Stimulated activated naive B cell treated with anti-CD40 and anti-IgM and Interleukin-4, amounts not matched to agents 10 μg/mL and 1 μg/mL and 100 μg/mL, for 72 hours (primary cell): ENCODE results near the gene CRTAC1.

ENCODE experiments used
- ATAC-seq, 2 donors: fragments of 150-1000 bp; cut with Tn5 transposase; replicated peaks; 2 replicates each; pipeline ENCODE4 v1.10.0; 2021; ENCODE audit warnings: moderate library complexity in 1 of 2
- DNase-seq: peaks from one replicate; pipeline ENCODE4 v3.0.0; 2021
- H3K27ac Mint-ChIP-seq: one replicate; pipeline ENCODE4 v1.8.0; 2022; ENCODE audit warnings: mild to moderate bottlenecking, mixed read lengths
- H3K27me3 Mint-ChIP-seq, 2 donors: one replicate each; pipeline ENCODE4 v1.8.0; 2022; ENCODE audit warnings: mixed read lengths in 2 of 2
- H3K36me3 Mint-ChIP-seq, 2 donors: one replicate each; pipeline ENCODE4 v1.8.0; 2022; ENCODE audit warnings: mixed read lengths in 2 of 2, mild to moderate bottlenecking in 1 of 2
- H3K4me1 Mint-ChIP-seq, 2 donors: one replicate each; pipeline ENCODE4 v1.8.0; 2022; ENCODE audit warnings: mixed read lengths in 2 of 2, mild to moderate bottlenecking in 1 of 2
- H3K4me3 Mint-ChIP-seq, 2 donors: one replicate each; pipeline ENCODE4 v1.8.0; 2022; ENCODE audit warnings: mild to moderate bottlenecking in 2 of 2, mixed read lengths in 2 of 2, moderate library complexity in 1 of 2
- H3K9me3 Mint-ChIP-seq, 2 donors: one replicate each; pipeline ENCODE4 v1.8.0; 2022; ENCODE audit warnings: mixed read lengths in 2 of 2, mild to moderate bottlenecking in 1 of 2

CRTAC1 gene, protein sequence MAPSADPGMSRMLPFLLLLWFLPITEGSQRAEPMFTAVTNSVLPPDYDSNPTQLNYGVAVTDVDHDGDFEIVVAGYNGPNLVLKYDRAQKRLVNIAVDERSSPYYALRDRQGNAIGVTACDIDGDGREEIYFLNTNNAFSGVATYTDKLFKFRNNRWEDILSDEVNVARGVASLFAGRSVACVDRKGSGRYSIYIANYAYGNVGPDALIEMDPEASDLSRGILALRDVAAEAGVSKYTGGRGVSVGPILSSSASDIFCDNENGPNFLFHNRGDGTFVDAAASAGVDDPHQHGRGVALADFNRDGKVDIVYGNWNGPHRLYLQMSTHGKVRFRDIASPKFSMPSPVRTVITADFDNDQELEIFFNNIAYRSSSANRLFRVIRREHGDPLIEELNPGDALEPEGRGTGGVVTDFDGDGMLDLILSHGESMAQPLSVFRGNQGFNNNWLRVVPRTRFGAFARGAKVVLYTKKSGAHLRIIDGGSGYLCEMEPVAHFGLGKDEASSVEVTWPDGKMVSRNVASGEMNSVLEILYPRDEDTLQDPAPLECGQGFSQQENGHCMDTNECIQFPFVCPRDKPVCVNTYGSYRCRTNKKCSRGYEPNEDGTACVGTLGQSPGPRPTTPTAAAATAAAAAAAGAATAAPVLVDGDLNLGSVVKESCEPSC

DNA sequence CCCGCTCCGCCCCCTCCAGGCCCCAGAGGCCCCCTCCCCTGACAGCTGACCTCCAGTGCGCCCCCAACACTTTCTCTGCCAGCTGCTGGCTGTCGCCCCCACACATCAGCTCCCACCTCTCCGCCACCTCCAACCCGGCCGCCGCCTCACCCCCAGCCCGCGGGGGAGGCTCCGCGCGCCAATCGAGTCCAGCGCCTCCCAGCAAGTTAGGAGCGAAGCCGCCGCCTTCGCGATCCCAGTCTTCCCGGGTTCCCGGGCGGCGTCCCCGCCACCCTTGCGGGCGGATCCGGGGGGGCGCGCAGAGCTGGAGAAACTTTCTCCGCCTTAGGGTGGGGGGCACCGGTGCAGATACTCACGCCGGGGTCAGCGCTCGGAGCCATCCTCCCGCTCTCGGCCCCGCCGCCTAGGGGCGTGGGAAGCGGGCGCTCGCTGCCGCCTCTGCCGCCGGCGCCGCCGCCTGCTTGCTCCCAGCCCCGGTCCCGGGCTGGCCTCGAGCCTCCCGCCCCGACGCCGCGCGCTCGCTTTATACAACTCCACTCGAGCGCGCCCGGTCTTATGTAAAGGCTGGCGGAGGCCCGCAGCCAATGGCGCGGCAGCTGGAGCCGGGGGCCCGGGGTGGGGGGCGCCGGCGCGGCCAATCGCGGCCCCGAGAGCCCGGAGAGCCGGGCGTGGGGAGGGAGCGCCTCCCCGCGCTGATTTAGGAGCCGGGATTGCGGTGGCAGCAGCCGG lies at the start of gene CRTAC1:
Gene CRTAC1, minus strand, starts transcription at position 529 of the 729 bp plus-strand sequence. Its CDS starts 149 bp downstream, at position 380.
- peak in 1 of 2 donors; percentile 27 for ATAC-seq
- H3K27ac Mint-ChIP-seq, result no peak within 1 kb of the TSS
- no peaks in the 10 kb centered on the region for H3K36me3 Mint-ChIP-seq
- H3K27me3 Mint-ChIP-seq, result peaks cover 74 to 75% of the 10 kb centered on the region in 2 donors
- no peaks in the 10 kb centered on the region for H3K9me3 Mint-ChIP-seq
- H3K4me3 Mint-ChIP-seq, result peak within 1 kb of the TSS in 1 of 2 donors; percentile 53
- no peak for DNase-seq
- peaks cover 2 to 12% of the 10 kb centered on the region in 2 donors for H3K4me1 Mint-ChIP-seq

DNA sequence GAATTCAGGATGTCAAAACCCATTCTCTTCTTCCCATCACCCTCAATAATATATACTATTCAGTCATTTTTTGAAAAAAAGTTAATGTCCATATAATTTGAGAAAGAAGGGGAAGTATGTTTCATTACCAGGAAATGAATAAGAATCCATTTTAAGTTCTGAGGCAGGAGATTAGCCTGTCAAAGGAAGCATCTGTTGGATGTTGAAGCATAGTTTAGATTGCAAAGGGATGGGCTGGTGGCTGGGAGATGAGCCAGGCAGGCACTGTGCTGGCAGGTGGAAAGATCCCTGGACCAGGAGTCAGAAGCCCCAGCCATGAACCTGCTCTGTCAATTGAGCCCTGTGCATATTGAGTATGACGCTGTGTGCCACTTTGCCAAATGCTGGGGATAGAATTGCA lies 48.4 kb upstream of the CRTAC1 start:
- H3K9me3 Mint-ChIP-seq, result no peaks in the 10 kb centered on the region
- DNase-seq, result no peak
- no peaks in the 10 kb centered on the region for H3K36me3 Mint-ChIP-seq
- H3K4me3 Mint-ChIP-seq, result no peak overlapping the region
- peaks cover 14 to 19% of the 10 kb centered on the region in 2 donors for H3K27me3 Mint-ChIP-seq
- H3K4me1 Mint-ChIP-seq, result no peaks in the 10 kb centered on the region
- no peak overlapping the region for H3K27ac Mint-ChIP-seq
- no peak for ATAC-seq

DNA sequence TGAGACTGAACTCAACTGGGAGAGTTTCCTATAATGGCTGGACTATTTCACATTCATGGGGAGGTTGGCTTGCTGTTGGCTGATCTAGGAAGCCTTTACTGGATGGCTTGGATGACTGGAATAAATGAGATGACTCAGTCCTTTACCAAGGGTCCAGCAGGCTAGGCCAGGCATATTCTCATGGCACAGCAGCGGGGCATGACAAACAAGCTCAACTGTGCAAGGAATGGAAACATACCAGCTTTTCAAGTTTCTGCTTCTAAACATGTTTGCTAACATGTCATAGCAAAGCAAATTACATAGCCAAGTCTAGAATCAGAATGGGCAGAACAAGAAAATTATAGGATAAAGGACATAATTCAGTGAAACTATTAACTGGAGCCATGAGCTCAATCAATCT lies 46.8 kb upstream of the CRTAC1 start:
- H3K36me3 Mint-ChIP-seq, result no peaks in the 10 kb centered on the region
- DNase-seq (no peak), ATAC-seq (no peak)
- no peaks in the 10 kb centered on the region for H3K4me1 Mint-ChIP-seq
- H3K9me3 Mint-ChIP-seq, result no peaks in the 10 kb centered on the region
- H3K27me3 Mint-ChIP-seq, result peaks cover 21 to 22% of the 10 kb centered on the region in 2 donors
- H3K4me3 Mint-ChIP-seq, result no peak overlapping the region
- H3K27ac Mint-ChIP-seq, result no peak overlapping the region

DNA sequence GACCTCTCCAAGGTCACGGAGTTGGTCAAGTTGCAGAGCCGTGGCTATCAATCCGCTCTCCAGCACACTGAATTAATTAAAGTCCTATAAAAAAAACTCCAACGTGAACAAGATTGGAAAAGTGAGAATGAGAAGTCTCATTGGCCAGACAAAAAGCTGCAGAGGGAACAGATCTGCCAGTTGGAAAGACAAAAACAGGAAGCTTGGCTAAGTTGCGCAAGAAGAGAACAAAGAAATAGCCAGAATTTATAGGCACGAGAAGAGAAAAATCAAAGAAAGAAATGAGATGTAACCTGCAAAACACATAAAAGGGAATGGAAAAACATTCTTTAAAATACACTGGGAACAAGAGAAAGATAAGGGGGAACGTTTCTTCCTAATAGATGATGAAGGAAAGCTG lies 45.7 kb upstream of the CRTAC1 start:
- H3K4me1 Mint-ChIP-seq, result no peaks in the 10 kb centered on the region
- no peaks in the 10 kb centered on the region for H3K9me3 Mint-ChIP-seq
- H3K27me3 Mint-ChIP-seq, result peaks cover 23 to 26% of the 10 kb centered on the region in 2 donors
- DNase-seq (no peak), ATAC-seq (no peak)
- no peak overlapping the region for H3K27ac Mint-ChIP-seq
- no peaks in the 10 kb centered on the region for H3K36me3 Mint-ChIP-seq
- no peak overlapping the region for H3K4me3 Mint-ChIP-seq

DNA sequence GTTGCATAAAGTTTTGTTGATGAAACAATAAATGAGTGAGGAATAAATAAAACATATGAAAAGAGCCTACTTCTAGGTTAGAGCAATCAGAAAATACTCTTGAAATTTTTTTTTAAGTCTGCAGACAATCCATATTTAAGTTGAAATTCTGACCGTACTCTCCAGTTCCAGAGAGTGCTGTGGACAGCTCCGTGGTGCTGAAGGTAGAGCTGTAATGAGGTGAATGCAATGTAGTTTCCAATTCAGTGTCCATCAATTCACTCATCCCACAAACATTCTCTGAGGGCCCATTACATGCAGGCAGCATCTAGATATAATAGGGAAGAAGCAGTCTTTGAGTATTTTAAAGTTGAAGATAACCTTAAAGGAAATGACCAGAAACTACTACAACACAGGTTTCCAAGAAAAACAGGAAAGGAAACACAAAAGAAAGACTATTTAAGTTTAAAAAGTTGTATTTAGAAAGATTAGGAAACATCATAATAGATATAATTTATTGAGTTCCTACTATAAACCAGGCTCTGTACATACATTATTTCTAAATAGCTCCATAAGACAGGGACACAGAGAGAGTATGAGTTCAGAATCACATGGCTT lies 44.0 kb upstream of the CRTAC1 start:
- no peaks in the 10 kb centered on the region for H3K9me3 Mint-ChIP-seq
- H3K27me3 Mint-ChIP-seq, result peaks cover 27 to 31% of the 10 kb centered on the region in 2 donors
- ATAC-seq (no peak), DNase-seq (no peak)
- H3K36me3 Mint-ChIP-seq, result no peaks in the 10 kb centered on the region
- no peak overlapping the region for H3K4me3 Mint-ChIP-seq
- H3K4me1 Mint-ChIP-seq, result no peaks in the 10 kb centered on the region
- H3K27ac Mint-ChIP-seq, result no peak overlapping the region

DNA sequence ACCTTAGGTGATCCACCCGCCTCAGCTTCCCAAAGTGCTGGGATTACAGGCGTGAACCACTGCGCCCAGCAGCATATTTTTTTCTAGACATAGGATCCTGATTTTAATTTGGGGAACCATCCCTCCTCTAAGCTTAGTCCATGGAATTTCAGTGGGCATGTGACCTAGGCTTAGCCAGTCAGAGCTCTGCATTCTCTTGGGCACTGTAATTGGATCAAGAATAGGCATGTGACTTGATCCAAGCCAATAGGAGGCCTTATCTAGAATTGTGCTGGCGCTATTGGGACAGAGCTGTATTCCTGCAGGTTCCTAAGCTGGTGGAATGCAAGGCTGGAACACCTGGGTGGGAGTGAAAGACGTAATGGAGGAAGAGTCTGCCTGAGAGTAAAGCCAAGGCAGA lies 36.7 kb upstream of the CRTAC1 start:
- Mint-ChIP-seq H3K36me3 (no peaks in the 10 kb centered on the region), H3K4me3 (no peak overlapping the region), H3K27ac (no peak overlapping the region), H3K4me1 (no peaks in the 10 kb centered on the region), H3K27me3 (peaks cover 35 to 50% of the 10 kb centered on the region in 2 donors), H3K9me3 (no peaks in the 10 kb centered on the region)
- DNase-seq (no peak), ATAC-seq (no peak)

DNA sequence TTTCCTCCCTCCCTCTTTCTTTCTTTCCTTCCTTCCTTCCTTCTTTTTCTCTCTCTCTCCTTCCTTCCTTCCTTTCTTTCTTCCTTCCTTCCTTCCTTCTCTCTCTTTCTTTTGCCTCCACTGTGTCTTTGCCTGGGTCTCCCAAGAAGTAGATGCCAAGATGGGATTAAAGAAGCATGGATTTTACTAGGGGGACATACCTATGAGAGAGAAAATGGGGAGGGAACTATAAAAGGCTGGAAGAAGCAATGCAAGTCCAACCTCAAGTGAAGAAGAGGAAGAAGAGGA lies 33.3 kb upstream of the CRTAC1 start:
- no peaks in the 10 kb centered on the region for H3K4me1 Mint-ChIP-seq
- no peaks in the 10 kb centered on the region for H3K9me3 Mint-ChIP-seq
- no peak overlapping the region for H3K27ac Mint-ChIP-seq
- ATAC-seq (no peak), DNase-seq (no peak)
- H3K4me3 Mint-ChIP-seq, result no peak overlapping the region
- no peaks in the 10 kb centered on the region for H3K36me3 Mint-ChIP-seq
- H3K27me3 Mint-ChIP-seq, result peaks cover 42 to 54% of the 10 kb centered on the region in 2 donors

DNA sequence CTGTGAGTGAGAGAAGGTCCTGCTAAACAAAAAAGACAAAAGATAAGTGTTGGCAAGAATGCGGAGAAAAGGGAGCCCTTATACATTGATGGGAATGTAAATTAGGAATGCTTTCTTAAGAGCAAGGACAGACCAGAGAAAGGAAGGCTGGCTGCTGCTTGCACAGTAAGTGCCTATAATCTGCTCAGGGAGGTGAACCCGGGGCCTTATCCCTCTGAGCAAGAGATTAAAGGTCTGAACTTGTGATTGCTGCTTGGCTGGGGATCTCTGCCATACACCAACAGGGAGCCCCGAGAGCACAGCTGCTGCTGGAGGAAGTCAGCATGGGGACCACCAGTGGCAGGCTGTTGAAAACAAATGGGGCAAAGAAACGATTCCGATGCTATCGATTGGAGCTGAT lies 32.0 kb upstream of the CRTAC1 start:
- ATAC-seq, result no peak
- peaks cover 34 to 44% of the 10 kb centered on the region in 2 donors for H3K27me3 Mint-ChIP-seq
- H3K36me3 Mint-ChIP-seq, result no peaks in the 10 kb centered on the region
- DNase-seq, result no peak
- H3K9me3 Mint-ChIP-seq, result no peaks in the 10 kb centered on the region
- H3K4me1 Mint-ChIP-seq, result no peaks in the 10 kb centered on the region
- no peak overlapping the region for H3K4me3 Mint-ChIP-seq
- no peak overlapping the region for H3K27ac Mint-ChIP-seq

DNA sequence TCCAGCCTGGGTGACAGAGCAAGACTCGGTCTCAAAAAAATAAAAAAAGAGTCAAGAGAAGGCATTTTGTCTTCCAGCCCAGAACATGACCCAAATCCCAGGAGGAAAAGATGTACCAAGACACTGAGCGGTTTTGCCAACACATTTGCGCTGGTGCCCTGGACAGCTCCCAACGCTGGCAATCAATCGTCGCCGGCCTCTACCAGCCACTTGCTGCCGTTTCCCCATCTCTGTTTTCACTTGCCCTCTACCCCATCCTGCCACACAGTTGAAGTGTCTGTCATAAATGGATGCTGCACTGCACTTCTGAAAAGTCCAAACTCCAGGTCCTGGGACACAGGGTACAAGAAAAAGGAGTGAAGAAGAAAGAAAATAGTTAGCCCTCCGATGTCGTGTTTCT lies 29.7 kb upstream of the CRTAC1 start:
- ATAC-seq (no peak), DNase-seq (no peak)
- Mint-ChIP-seq H3K4me1 (peaks cover 5 to 9% of the 10 kb centered on the region in 2 donors), H3K27ac (no peak overlapping the region), H3K27me3 (peaks cover 34 to 44% of the 10 kb centered on the region in 2 donors), H3K4me3 (no peak overlapping the region), H3K36me3 (no peaks in the 10 kb centered on the region), H3K9me3 (peaks cover 2 to 7% of the 10 kb centered on the region in 2 donors)

DNA sequence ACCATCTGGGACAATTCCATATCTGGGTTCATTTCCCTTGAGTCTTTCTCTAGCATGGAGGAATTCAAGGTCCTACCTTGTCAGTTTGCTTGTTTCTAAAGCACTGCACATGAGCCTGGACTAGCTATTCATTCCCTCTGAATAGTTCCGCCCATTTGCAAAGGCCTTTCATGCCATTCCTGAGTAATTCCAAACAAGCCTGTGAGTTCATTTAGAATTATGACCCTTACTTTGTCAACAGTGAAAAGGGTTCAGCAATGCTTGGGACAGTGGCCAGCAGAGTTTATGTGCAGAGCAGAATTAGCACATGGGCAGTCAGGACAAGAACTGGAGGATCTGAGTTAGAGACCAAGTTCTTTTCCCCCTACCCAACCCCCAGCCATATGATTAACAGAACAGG lies 27.9 kb upstream of the CRTAC1 start:
- H3K4me1 Mint-ChIP-seq, result peaks cover 5 to 9% of the 10 kb centered on the region in 2 donors
- no peak for ATAC-seq

DNA sequence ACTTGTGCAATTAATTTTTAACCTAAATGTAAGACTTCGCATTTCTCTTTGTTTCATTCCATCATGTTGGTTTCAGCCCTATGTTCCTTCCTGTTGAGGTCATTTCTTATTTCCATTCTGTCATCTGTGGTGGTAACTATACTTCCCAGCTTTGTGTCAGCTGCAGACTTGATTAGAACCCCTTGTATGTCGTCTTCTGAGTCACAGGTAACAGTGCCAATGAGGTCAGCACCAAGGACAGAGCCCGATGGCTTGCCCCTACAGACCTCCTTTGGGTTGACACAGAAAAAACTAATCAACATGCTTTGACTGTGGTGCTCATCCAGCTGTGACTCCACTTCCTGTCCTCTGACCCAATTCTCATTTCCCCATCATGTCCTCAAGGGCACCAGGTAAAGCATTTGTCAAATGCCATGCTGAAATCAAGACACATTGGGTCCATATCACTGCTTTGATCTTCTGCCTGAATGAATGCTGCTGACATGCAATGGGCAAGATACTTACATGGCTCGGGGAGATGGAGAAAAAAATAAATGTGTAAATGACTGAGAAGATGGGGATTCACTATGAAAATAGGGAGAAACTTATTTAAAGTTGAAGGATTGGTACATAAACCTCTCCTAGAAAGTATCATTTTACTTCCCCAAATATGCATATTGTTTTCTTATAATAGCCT lies 25.6 kb upstream of the CRTAC1 start:
- H3K27me3 Mint-ChIP-seq, result peaks cover 26 to 29% of the 10 kb centered on the region in 2 donors
- peak; percentile 6 for DNase-seq
- H3K4me3 Mint-ChIP-seq, result no peak overlapping the region
- peaks cover 5 to 9% of the 10 kb centered on the region in 2 donors for H3K4me1 Mint-ChIP-seq
- H3K27ac Mint-ChIP-seq, result no peak overlapping the region
- peak; percentile 81 to 82 for ATAC-seq
- H3K36me3 Mint-ChIP-seq, result no peaks in the 10 kb centered on the region
- H3K9me3 Mint-ChIP-seq, result peaks cover 2 to 7% of the 10 kb centered on the region in 2 donors

More for the DNA sequence above, 27.9 kb upstream of the CRTAC1 start:
- DNase-seq, result no peak
- Mint-ChIP-seq H3K9me3 (peaks cover 2 to 7% of the 10 kb centered on the region in 2 donors), H3K4me3 (no peak overlapping the region), H3K27me3 (peaks cover 33 to 37% of the 10 kb centered on the region in 2 donors), H3K36me3 (no peaks in the 10 kb centered on the region), H3K27ac (no peak overlapping the region)

DNA sequence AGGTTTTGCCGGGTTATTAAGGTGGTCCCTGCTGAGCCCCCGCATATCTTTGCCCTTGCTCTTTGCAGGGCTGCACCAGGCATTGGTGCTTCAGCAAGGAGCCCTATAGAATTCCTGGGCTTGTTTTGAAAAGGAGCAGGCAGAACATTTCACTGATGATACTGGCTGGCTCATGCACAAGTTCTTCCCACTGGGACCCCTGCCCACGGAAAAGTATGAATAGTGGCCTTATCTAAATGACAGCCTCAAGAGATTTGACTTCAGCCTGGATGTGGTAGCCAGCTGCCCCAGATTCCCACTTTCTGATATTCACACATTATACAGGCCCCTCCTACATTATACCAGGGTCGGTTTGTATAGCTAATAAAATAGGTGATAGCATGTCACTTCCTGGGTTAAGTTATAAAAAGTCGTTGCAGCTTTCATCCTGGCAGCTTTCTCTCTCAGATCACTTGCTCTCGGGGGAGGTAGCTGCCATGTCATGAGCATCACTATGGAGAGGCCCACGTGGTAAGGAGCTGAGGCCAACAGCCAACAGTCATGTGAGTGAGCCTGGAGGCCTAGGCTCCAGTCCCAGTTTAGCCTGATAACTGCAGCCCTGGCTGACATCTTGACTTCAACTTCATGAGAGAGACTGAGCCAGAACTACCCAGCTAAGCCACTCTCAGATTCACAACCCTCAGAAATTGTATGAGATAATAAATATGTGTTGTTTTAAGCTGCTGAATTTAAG lies 16.8 kb upstream of the CRTAC1 start:
- no peak for ATAC-seq

DNA sequence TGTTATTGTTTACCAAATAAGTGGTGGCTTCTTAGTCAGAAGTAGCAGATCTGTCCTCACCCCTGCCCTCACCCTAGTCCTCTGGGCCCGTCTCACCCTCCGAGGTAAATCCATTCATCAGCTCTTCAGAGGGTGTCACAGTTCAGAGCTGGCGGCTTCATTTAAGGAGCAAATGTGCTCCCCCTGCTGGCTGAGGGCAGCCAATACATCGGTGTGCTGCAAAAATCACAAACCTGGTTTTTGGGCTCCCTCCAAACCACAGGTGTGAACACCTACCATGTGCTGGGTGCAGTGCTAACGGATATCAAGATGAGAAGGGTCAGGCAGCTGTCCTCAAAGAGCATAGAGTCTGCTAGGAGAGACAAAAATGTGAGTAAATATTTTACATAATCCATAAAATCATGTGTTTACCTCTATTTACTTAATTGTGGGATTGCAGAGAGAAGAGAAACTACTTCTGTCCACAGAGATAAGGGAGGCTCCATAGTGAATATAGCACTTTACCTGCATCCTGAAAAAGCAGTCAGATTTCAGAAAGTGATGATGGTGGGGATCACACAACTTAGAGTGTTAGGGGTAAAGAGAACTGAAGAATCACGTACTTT lies 15.5 kb upstream of the CRTAC1 start:
- peaks cover 25 to 47% of the 10 kb centered on the region in 2 donors for H3K27me3 Mint-ChIP-seq
- no peaks in the 10 kb centered on the region for H3K9me3 Mint-ChIP-seq
- H3K36me3 Mint-ChIP-seq, result no peaks in the 10 kb centered on the region
- no peak overlapping the region for H3K27ac Mint-ChIP-seq
- H3K4me3 Mint-ChIP-seq, result no peak overlapping the region
- peak; percentile 28 for DNase-seq
- peak; percentile 77 to 84 for ATAC-seq
- H3K4me1 Mint-ChIP-seq, result peaks cover 5% of the 10 kb centered on the region in 2 donors

More for the DNA sequence above, 16.8 kb upstream of the CRTAC1 start:
- no peak for DNase-seq
- peaks cover 33 to 54% of the 10 kb centered on the region in 2 donors for H3K27me3 Mint-ChIP-seq
- no peak overlapping the region for H3K4me3 Mint-ChIP-seq
- peaks cover 5% of the 10 kb centered on the region in 2 donors for H3K4me1 Mint-ChIP-seq
- H3K36me3 Mint-ChIP-seq, result no peaks in the 10 kb centered on the region
- no peak overlapping the region for H3K27ac Mint-ChIP-seq
- no peaks in the 10 kb centered on the region for H3K9me3 Mint-ChIP-seq
